H1 (cell line): Measurements from ENCODE around the gene FAT3. TPM values are rescaled to one million over a fixed set of nuclear protein-coding genes. Genes with fewer than 3 reads are reported as not detected.

Experiments used
- EP300 ChIP-seq, 2 experiments: IDR thresholded peaks; 1 replicate in 1 of 2; 2 replicates in 1 of 2; pipeline ENCODE4 v1.6.1; 2011 to 2012; ENCODE audit warnings: low read depth in 2 of 2, low read length in 2 of 2, mild to moderate bottlenecking in 2 of 2, borderline replicate concordance in 1 of 2, inconsistent platforms in 1 of 2, moderate library complexity in 1 of 2
- HDAC2 ChIP-seq, 2 experiments: fragments of 300-600 bp in 1 of 2; sonication (generic) in 1 of 2; IDR thresholded peaks; 2 replicates each; pipeline ENCODE4 v1.6.1; 2011 to 2012; ENCODE audit warnings: low read depth in 2 of 2, low read length in 2 of 2, mild to moderate bottlenecking in 2 of 2, moderate library complexity in 2 of 2, borderline replicate concordance in 1 of 2, inconsistent platforms in 1 of 2
- HDAC6 ChIP-seq: IDR thresholded peaks from one replicate; pipeline ENCODE4 v1.7.1; 2012; ENCODE audit warnings: low read depth, mild to moderate bottlenecking, inconsistent platforms, low read length, moderate library complexity
- KDM5A ChIP-seq: fragments of 200-600 bp; IDR thresholded peaks from 2 replicates; pipeline ENCODE4 v1.7.1; 2012; ENCODE audit warnings: mild to moderate bottlenecking, low read length, inconsistent platforms, mixed read lengths
- RBBP5 ChIP-seq: IDR thresholded peaks from 2 replicates; pipeline ENCODE4 v1.7.1; 2012; ENCODE audit warnings: low read depth, mild to moderate bottlenecking, inconsistent platforms, low read length, moderate library complexity, borderline replicate concordance
- SRF ChIP-seq: IDR thresholded peaks from 2 replicates; pipeline ENCODE4 v1.6.1; 2011; ENCODE audit warnings: mild to moderate bottlenecking, low read depth, low read length, moderate library complexity
- TAF7 ChIP-seq: optimal IDR thresholded peaks from 2 replicates; pipeline ENCODE3; 2011; ENCODE audit warnings: low read depth, mild to moderate bottlenecking, inconsistent platforms, low read length, moderate library complexity, borderline replicate concordance
- polyA plus RNA-seq, 7 experiments: library from polyadenylated mRNA; depleted of rRNA in 3 of 7; stranded (reverse) in 5 of 7; unstranded in 2 of 7; fragments of >200 nt in 5 of 7; fragments of 200-250 nt in 2 of 7; gene quantifications; 1 replicate in 5 of 7; 2 replicates in 1 of 7; 4 replicates in 1 of 7; pipeline versions ENCODE4 v1.2.1 to v1.2.3, GENCODE V29; 2011 to 2013; ENCODE audit warnings: missing spikeins in 2 of 7, mixed read lengths in 2 of 7
- total RNA-seq: library from RNA; stranded (reverse); fragmentation: NEBNext Ultra II Directional; extraction: Animal tissue kit (Norgen Biotek cat#: 25700); gene quantifications from 2 replicates; pipeline ENCODE4 v1.2.1, GENCODE V29; 2021

The FAT3 gene
- total and polyA plus RNA-seq, 2 of the 8 experiments (the other 6 are each of a cell fraction or from before 2014, with no cell fraction given) = 7.2 to 18.4 TPM

DNA sequence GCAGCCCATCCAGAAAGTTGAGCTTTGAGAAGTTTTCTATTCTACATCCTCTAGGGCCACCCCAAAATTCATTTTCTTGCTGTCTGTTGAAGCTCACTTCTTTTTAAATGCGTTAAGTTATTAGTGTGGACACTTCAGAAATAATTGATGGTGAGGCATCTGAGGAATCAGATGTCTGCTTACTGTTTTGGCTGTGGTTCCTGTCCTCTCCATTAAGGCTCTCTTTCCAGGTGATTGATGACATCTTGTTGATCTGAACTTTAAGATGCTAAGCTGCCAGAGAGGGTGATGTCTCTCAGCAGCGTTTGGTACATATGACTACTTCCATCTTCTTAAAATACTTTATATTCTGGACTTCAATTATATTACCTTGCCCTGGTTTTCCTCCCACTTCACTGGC lies 45.2 kb downstream of the FAT3 start (continued):
- TF ChIP-seq SRF (no peak), TAF7 (no peak), HDAC2 (IDR thresholded peaks at IDR 0.05; ENCODE audit: borderline replicate concordance in 1 of 2, low read depth in 2 of 2, low read length in 2 of 2) (no peak), HDAC6 (no peak), RBBP5 (no peak), KDM5A (no peak), EP300 (IDR thresholded peaks at IDR 0.05; ENCODE audit: borderline replicate concordance in 1 of 2, low read depth in 2 of 2, low read length in 2 of 2) (no peak)
